HG02981 (cell line): ENCODE results near the gene PID1.

ENCODE experiments used
- ATAC-seq: cut with Tn5 transposase; IDR thresholded peaks from one replicate; pipeline ENCODE4 v1.9.1; 2021; ENCODE audit warnings: mild to moderate bottlenecking, moderate library complexity; ENCODE audit not compliant: unreplicated experiment

The PID1 gene

GRCh38 chr2:229170916-229171315, 100.2 kb downstream of the PID1 start:
- no peak for ATAC-seq

- no peak for ATAC-seq
These were observed 100.9 kb downstream of the PID1 start for GRCh38 chr2:229170171-229170570.

- ATAC-seq = no peak
These were observed 101.3 kb downstream of the PID1 start for GRCh38 chr2:229169751-229170150.

- no peak for ATAC-seq
These were observed 106.4 kb downstream of the PID1 start for GRCh38 chr2:229164545-229165249.

- ATAC-seq = no peak
These were observed 107.2 kb downstream of the PID1 start for GRCh38 chr2:229163893-229164292.

- no peak for ATAC-seq
These were observed 109.1 kb downstream of the PID1 start for GRCh38 chr2:229162015-229162414.

- ATAC-seq = no peak
These were observed 110.1 kb downstream of the PID1 start for GRCh38 chr2:229160984-229161383.

- no peak for ATAC-seq
These were observed 110.9 kb downstream of the PID1 start for GRCh38 chr2:229160180-229160579.

- ATAC-seq = no peak
These were observed 111.7 kb downstream of the PID1 start for GRCh38 chr2:229159405-229159804.

GRCh38 chr2:229154381-229154780, 116.7 kb downstream of the PID1 start:
- ATAC-seq = no peak

GRCh38 chr2:229153951-229154350, 117.1 kb downstream of the PID1 start:
- ATAC-seq = no peak

- ATAC-seq = no peak
These were observed 117.8 kb downstream of the PID1 start for GRCh38 chr2:229153267-229153666.

GRCh38 chr2:229152674-229153073, 118.4 kb downstream of the PID1 start:
- ATAC-seq = no peak

GRCh38 chr2:229150317-229150716, 120.8 kb downstream of the PID1 start:
- ATAC-seq = no peak

- no peak for ATAC-seq
These were observed 129.6 kb downstream of the PID1 start for GRCh38 chr2:229141424-229142025.

GRCh38 chr2:229137639-229138038, 133.4 kb downstream of the PID1 start:
- no peak for ATAC-seq

- no peak for ATAC-seq
These were observed 134.0 kb downstream of the PID1 start for GRCh38 chr2:229137066-229137465.

- ATAC-seq = no peak
These were observed 137.8 kb downstream of the PID1 start for GRCh38 chr2:229133155-229133772.

- ATAC-seq = no peak
These were observed 138.9 kb downstream of the PID1 start for GRCh38 chr2:229132236-229132635.

- ATAC-seq = no peak
These were observed 140.6 kb downstream of the PID1 start for GRCh38 chr2:229130522-229130921.

GRCh38 chr2:229129738-229130371, 141.2 kb downstream of the PID1 start:
- ATAC-seq = no peak

- no peak for ATAC-seq
These were observed 143.6 kb downstream of the PID1 start for GRCh38 chr2:229127471-229127870.
